GM18909 (cell line): ENCODE data around the gene UTP18.
"Not testable (repeated sequence)": the region's sequence is repeated elsewhere in the genome, so short reads cannot be mapped to it uniquely, and the experiment has no call there.

ENCODE experiments used
- ATAC-seq: cut with Tn5 transposase; IDR thresholded peaks from one replicate; pipeline ENCODE4 v1.9.1; 2021; ENCODE audit warnings: mild to moderate bottlenecking; ENCODE audit not compliant: unreplicated experiment, poor library complexity

Gene UTP18

GRCh38 chr17:51258756-51259563 lies 1.4 kb upstream of the UTP18 start:
- ATAC-seq = no peak

GRCh38 chr17:51259564-51260236 lies 646 bp upstream of the UTP18 start, which contains the start of gene MBTD1:
Gene MBTD1 (minus strand): TSS chr17:51260049. CDS start chr17:51225161, 34,888 bp downstream.
- ATAC-seq = peak; percentile 85

- ATAC-seq = no peak
Observed at GRCh38 chr17:51261024-51261963, 948 bp downstream of the UTP18 start.

GRCh38 chr17:51263006-51263405 lies 2.7 kb downstream of the UTP18 start:
- no peak for ATAC-seq

- not testable (repeated sequence) for ATAC-seq
Observed at GRCh38 chr17:51264466-51264865, 4.1 kb downstream of the UTP18 start.

GRCh38 chr17:51269991-51270390 lies 9.6 kb downstream of the UTP18 start:
- ATAC-seq = no peak

- ATAC-seq = no peak
Observed at GRCh38 chr17:51270636-51271035, 10.3 kb downstream of the UTP18 start.

- no peak for ATAC-seq
Observed at GRCh38 chr17:51272812-51273211, 12.5 kb downstream of the UTP18 start.

- no peak for ATAC-seq
Observed at GRCh38 chr17:51275381-51275780, 15.0 kb downstream of the UTP18 start.

- no peak for ATAC-seq
Observed at GRCh38 chr17:51279183-51279582, 18.8 kb downstream of the UTP18 start.

- ATAC-seq = no peak
Observed at GRCh38 chr17:51287412-51287811, 27.1 kb downstream of the UTP18 start.

- no peak for ATAC-seq
Observed at GRCh38 chr17:51289696-51290111, 29.4 kb downstream of the UTP18 start.

GRCh38 chr17:51294338-51294737 lies 34.0 kb downstream of the UTP18 start:
- not testable (repeated sequence) for ATAC-seq

GRCh38 chr17:51298508-51299371 lies 38.4 kb downstream of the UTP18 start:
- no peak for ATAC-seq

GRCh38 chr17:51299859-51300258 lies 39.5 kb downstream of the UTP18 start:
- no peak for ATAC-seq

- ATAC-seq = no peak
Observed at GRCh38 chr17:51305182-51305581, 44.8 kb downstream of the UTP18 start.

GRCh38 chr17:51312003-51312402 lies 51.7 kb downstream of the UTP18 start:
- ATAC-seq = not testable (repeated sequence)

- ATAC-seq = no peak
Observed at GRCh38 chr17:51319186-51319585, 58.8 kb downstream of the UTP18 start.

- ATAC-seq = peak; percentile 43
Observed at GRCh38 chr17:51322390-51323029, 62.2 kb downstream of the UTP18 start.
